GM23338 (cell line): ENCODE data around the gene KCNJ6. TPM values are rescaled to one million over a fixed set of nuclear protein-coding genes. Genes with fewer than 3 reads are reported as not detected.

Source experiments
- ATAC-seq: fragments of 200-7000 bp; cut with Tn5 transposase; 3 replicates; pipeline ENCODE4 v1.9.1; 2020
- DNase-seq: peaks from one replicate; pipeline ENCODE4 v3.0.0-alpha.2; 2015; ENCODE audit warnings: low spot score
- H2AFZ ChIP-seq: fragments of 200-600 bp; sonication (generic); 2 replicates; pipeline ENCODE4 v1.8.0; 2016; ENCODE audit warnings: antibody characterized with exemption, mild to moderate bottlenecking, moderate library complexity
- H3F3A ChIP-seq: fragments of 200-600 bp; sonication (generic); replicated peaks from 2 replicates; pipeline ENCODE4 v1.8.0; 2017; ENCODE audit warnings: antibody characterized with exemption, mixed run types, low read depth
- H3K27ac ChIP-seq: fragments of 200-600 bp; sonication (generic); 2 replicates; pipeline ENCODE4 v1.6.1; 2016; ENCODE audit warnings: low read depth
- H3K27me3 ChIP-seq: fragments of 200-600 bp; sonication (generic); 2 replicates; pipeline ENCODE4 v1.8.0; 2016; ENCODE audit warnings: mild to moderate bottlenecking, mixed run types, moderate library complexity; ENCODE audit not compliant: insufficient read depth
- H3K36me3 ChIP-seq: fragments of 200-600 bp; sonication (generic); 2 replicates; pipeline ENCODE4 v1.8.0; 2016; ENCODE audit warnings: mild to moderate bottlenecking; ENCODE audit not compliant: insufficient read depth
- H3K4me1 ChIP-seq: fragments of 200-600 bp; sonication (generic); 2 replicates; pipeline ENCODE4 v1.8.0; 2016; ENCODE audit warnings: mild to moderate bottlenecking, moderate library complexity; ENCODE audit not compliant: insufficient read depth
- H3K4me2 ChIP-seq: fragments of 200-600 bp; sonication (generic); 2 replicates; pipeline ENCODE4 v1.7.1; 2017; ENCODE audit warnings: mixed run types
- H3K4me3 ChIP-seq: fragments of 200-600 bp; sonication (generic); 2 replicates; pipeline ENCODE4 v1.6.1; 2016; ENCODE audit warnings: mixed run types
- H3K79me2 ChIP-seq: fragments of 200-600 bp; sonication (generic); replicated peaks from 2 replicates; pipeline ENCODE4 v1.8.0; 2017; ENCODE audit warnings: mild to moderate bottlenecking; ENCODE audit not compliant: insufficient read depth
- H3K9me2 ChIP-seq: fragments of 200-600 bp; sonication (generic); 2 replicates; pipeline ENCODE4 v1.8.0; 2017; ENCODE audit not compliant: insufficient read depth
- H4K20me1 ChIP-seq: fragments of 200-600 bp; sonication (generic); replicated peaks from 2 replicates; pipeline ENCODE4 v1.8.0; 2017; ENCODE audit warnings: mild to moderate bottlenecking; ENCODE audit not compliant: insufficient read depth
- H3K27ac Mint-ChIP-seq: 2 replicates; pipeline ENCODE4 v1.8.0; 2020; ENCODE audit warnings: inconsistent platforms, mild to moderate bottlenecking, moderate library complexity, mixed read lengths
- H3K27me3 Mint-ChIP-seq: 3 replicates; pipeline ENCODE4 v1.8.0; 2022; ENCODE audit warnings: low read depth, mild to moderate bottlenecking, moderate library complexity, mixed read lengths, inconsistent platforms; ENCODE audit not compliant: insufficient read depth, poor library complexity
- H3K36me3 Mint-ChIP-seq: 3 replicates; pipeline ENCODE4 v1.8.0; 2021; ENCODE audit warnings: low read depth, mild to moderate bottlenecking, inconsistent platforms, moderate library complexity, mixed read lengths
- H3K4me1 Mint-ChIP-seq: 3 replicates; pipeline ENCODE4 v1.8.0; 2020; ENCODE audit warnings: mild to moderate bottlenecking, inconsistent platforms, mixed read lengths
- H3K4me3 Mint-ChIP-seq: 3 replicates; pipeline ENCODE4 v1.8.0; 2021; ENCODE audit warnings: moderate library complexity, mild to moderate bottlenecking, inconsistent platforms, mixed read lengths
- H3K9me3 Mint-ChIP-seq: 3 replicates; pipeline ENCODE4 v1.8.0; 2020; ENCODE audit warnings: moderate library complexity, mild to moderate bottlenecking, inconsistent platforms, mixed read lengths
- CREB1 ChIP-seq: fragments of 250-450 bp; sonication (Bioruptor Pico); IDR thresholded peaks from 2 replicates; pipeline ENCODE4 v1.5.0; 2020; ENCODE audit warnings: low read depth, mild to moderate bottlenecking, moderate library complexity
- EZH2 ChIP-seq: fragments of 200-600 bp; sonication (generic); IDR thresholded peaks from one replicate; pipeline ENCODE4 v1.8.0; 2017; ENCODE audit warnings: antibody characterized with exemption, mild to moderate bottlenecking, low read depth; ENCODE audit not compliant: unreplicated experiment
- NANOG ChIP-seq: IDR thresholded peaks from 2 replicates; pipeline ENCODE4 v1.6.1; 2016; ENCODE audit warnings: antibody characterized with exemption, borderline replicate concordance
- POLR2AphosphoS5 ChIP-seq: IDR thresholded peaks from 2 replicates; pipeline ENCODE4 v1.6.1; 2016; ENCODE audit warnings: antibody characterized with exemption, low read depth
- STAT1 ChIP-seq: IDR thresholded peaks from one replicate; pipeline ENCODE4 v1.6.1; 2016; ENCODE audit warnings: antibody characterized with exemption; ENCODE audit not compliant: unreplicated experiment
- ZNF114 ChIP-seq: fragments of 250-450 bp; sonication (Bioruptor Pico); IDR thresholded peaks from 2 replicates; pipeline ENCODE4 v1.5.0; 2020; ENCODE audit warnings: mild to moderate bottlenecking, moderate library complexity
- ZNF331 ChIP-seq: fragments of 250-450 bp; sonication (Bioruptor Pico); IDR thresholded peaks from 2 replicates; pipeline ENCODE4 v1.5.0; 2020; ENCODE audit warnings: low read depth, mild to moderate bottlenecking, moderate library complexity
- polyA plus RNA-seq: library from polyadenylated mRNA; unstranded; fragments of >200 nt; fragmentation: Nextera tagmentation; extraction: Ambion mirVana; gene quantifications from 2 replicates; pipeline ENCODE4 v1.2.1, GENCODE V29; 2016
- total RNA-seq: library from RNA; depleted of rRNA; stranded (reverse); fragments of >200 nt; shearing (Covaris generic); gene quantifications from 2 replicates; pipeline ENCODE4 v1.2.3, GENCODE V29; 2014
- TF ChIP-seq, protein P1 (sequence below), 2 experiments: fragments of 200-600 bp in 1 of 2; sonication (generic) in 1 of 2; conservative IDR thresholded peaks; 2 replicates each; pipeline versions ENCODE4 v1.5.1 to v1.6.1; 2016 to 2017; ENCODE audit warnings: antibody characterized with exemption in 2 of 2, low read depth in 2 of 2, mild to moderate bottlenecking in 2 of 2, moderate library complexity in 1 of 2
- TF ChIP-seq, protein P2 (sequence below): IDR thresholded peaks from one replicate; pipeline ENCODE4 v1.6.1; 2018; ENCODE audit warnings: antibody characterized with exemption; ENCODE audit not compliant: unreplicated experiment
- TF ChIP-seq, protein P3 (sequence below): fragments of 250-450 bp; sonication (Bioruptor Pico); IDR thresholded peaks from 2 replicates; pipeline ENCODE4 v1.5.0; 2020; ENCODE audit warnings: mild to moderate bottlenecking, moderate library complexity

The KCNJ6 gene
- total and polyA plus RNA-seq, 2 experiments from 2014 or later: 0.48 to 0.52 TPM

DNA sequence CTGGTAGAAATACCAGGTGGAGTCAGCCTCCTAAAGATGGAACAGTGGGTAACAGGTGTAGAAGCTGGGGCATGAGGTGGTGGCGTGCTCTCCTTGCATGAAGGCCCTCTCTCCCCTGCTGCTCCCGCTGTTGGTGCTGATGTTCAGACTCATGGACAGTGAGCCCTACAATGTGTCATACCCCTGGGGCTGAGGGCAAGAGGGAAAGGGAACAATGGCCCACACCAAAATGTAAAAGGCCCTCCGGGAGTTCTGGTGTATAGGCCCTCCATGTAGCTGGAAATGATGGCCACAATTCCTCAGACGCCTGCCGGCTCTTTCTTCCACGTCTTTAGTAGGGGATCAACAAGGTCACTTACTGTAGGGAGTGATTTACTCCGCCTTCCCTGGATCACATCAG is 354.8 kb downstream of the KCNJ6 start (continued):
- TF ChIP-seq, protein P1, sequence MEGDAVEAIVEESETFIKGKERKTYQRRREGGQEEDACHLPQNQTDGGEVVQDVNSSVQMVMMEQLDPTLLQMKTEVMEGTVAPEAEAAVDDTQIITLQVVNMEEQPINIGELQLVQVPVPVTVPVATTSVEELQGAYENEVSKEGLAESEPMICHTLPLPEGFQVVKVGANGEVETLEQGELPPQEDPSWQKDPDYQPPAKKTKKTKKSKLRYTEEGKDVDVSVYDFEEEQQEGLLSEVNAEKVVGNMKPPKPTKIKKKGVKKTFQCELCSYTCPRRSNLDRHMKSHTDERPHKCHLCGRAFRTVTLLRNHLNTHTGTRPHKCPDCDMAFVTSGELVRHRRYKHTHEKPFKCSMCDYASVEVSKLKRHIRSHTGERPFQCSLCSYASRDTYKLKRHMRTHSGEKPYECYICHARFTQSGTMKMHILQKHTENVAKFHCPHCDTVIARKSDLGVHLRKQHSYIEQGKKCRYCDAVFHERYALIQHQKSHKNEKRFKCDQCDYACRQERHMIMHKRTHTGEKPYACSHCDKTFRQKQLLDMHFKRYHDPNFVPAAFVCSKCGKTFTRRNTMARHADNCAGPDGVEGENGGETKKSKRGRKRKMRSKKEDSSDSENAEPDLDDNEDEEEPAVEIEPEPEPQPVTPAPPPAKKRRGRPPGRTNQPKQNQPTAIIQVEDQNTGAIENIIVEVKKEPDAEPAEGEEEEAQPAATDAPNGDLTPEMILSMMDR (conservative IDR thresholded peaks at IDR 0.05; ENCODE audit: low read depth in 2 of 2): no peak
- no peak for TF ChIP-seq CREB1 (CRISPR knock-in tag)
- TF ChIP-seq, protein P2, sequence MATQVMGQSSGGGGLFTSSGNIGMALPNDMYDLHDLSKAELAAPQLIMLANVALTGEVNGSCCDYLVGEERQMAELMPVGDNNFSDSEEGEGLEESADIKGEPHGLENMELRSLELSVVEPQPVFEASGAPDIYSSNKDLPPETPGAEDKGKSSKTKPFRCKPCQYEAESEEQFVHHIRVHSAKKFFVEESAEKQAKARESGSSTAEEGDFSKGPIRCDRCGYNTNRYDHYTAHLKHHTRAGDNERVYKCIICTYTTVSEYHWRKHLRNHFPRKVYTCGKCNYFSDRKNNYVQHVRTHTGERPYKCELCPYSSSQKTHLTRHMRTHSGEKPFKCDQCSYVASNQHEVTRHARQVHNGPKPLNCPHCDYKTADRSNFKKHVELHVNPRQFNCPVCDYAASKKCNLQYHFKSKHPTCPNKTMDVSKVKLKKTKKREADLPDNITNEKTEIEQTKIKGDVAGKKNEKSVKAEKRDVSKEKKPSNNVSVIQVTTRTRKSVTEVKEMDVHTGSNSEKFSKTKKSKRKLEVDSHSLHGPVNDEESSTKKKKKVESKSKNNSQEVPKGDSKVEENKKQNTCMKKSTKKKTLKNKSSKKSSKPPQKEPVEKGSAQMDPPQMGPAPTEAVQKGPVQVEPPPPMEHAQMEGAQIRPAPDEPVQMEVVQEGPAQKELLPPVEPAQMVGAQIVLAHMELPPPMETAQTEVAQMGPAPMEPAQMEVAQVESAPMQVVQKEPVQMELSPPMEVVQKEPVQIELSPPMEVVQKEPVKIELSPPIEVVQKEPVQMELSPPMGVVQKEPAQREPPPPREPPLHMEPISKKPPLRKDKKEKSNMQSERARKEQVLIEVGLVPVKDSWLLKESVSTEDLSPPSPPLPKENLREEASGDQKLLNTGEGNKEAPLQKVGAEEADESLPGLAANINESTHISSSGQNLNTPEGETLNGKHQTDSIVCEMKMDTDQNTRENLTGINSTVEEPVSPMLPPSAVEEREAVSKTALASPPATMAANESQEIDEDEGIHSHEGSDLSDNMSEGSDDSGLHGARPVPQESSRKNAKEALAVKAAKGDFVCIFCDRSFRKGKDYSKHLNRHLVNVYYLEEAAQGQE: no peak
- no peak for TF ChIP-seq ZNF331 (CRISPR knock-in tag)

DNA sequence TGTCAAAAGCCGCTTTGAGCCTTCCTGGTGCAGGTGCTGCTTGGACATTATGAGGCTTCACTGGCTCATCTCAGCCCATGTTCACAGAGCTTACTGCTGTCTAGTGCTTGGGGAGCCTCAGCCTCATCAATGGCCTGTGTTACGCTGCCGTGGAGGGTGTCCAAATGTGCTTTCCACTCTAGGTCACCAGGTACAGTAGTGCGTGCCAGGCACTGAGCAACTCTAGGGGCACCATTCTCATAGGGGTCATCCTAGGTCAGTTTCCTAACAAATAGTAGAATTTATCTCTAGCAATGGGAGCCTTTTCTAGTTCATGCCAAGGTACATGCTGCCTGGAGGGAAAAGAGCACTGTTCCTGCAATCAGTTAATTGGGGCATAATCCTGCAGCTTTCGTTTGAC is 355.9 kb downstream of the KCNJ6 start:
- H3K4me2 ChIP-seq: no peak overlapping the region
- 0 out of 2 replicates have a peak, but pooled peaks cover 6% of the 10 kb centered on the region for H3F3A ChIP-seq
- H3K27ac Mint-ChIP-seq: no peak overlapping the region
- DNase-seq (no peak), ATAC-seq (no peak)
- TF ChIP-seq ZNF331 (CRISPR knock-in tag): no peak
- TF ChIP-seq ZNF114: no peak
- TF ChIP-seq EZH2: no peak
- TF ChIP-seq CREB1 (CRISPR knock-in tag): no peak
- TF ChIP-seq STAT1: no peak
- no peak for TF ChIP-seq POLR2AphosphoS5
- TF ChIP-seq NANOG: no peak
- TF ChIP-seq, protein P3, sequence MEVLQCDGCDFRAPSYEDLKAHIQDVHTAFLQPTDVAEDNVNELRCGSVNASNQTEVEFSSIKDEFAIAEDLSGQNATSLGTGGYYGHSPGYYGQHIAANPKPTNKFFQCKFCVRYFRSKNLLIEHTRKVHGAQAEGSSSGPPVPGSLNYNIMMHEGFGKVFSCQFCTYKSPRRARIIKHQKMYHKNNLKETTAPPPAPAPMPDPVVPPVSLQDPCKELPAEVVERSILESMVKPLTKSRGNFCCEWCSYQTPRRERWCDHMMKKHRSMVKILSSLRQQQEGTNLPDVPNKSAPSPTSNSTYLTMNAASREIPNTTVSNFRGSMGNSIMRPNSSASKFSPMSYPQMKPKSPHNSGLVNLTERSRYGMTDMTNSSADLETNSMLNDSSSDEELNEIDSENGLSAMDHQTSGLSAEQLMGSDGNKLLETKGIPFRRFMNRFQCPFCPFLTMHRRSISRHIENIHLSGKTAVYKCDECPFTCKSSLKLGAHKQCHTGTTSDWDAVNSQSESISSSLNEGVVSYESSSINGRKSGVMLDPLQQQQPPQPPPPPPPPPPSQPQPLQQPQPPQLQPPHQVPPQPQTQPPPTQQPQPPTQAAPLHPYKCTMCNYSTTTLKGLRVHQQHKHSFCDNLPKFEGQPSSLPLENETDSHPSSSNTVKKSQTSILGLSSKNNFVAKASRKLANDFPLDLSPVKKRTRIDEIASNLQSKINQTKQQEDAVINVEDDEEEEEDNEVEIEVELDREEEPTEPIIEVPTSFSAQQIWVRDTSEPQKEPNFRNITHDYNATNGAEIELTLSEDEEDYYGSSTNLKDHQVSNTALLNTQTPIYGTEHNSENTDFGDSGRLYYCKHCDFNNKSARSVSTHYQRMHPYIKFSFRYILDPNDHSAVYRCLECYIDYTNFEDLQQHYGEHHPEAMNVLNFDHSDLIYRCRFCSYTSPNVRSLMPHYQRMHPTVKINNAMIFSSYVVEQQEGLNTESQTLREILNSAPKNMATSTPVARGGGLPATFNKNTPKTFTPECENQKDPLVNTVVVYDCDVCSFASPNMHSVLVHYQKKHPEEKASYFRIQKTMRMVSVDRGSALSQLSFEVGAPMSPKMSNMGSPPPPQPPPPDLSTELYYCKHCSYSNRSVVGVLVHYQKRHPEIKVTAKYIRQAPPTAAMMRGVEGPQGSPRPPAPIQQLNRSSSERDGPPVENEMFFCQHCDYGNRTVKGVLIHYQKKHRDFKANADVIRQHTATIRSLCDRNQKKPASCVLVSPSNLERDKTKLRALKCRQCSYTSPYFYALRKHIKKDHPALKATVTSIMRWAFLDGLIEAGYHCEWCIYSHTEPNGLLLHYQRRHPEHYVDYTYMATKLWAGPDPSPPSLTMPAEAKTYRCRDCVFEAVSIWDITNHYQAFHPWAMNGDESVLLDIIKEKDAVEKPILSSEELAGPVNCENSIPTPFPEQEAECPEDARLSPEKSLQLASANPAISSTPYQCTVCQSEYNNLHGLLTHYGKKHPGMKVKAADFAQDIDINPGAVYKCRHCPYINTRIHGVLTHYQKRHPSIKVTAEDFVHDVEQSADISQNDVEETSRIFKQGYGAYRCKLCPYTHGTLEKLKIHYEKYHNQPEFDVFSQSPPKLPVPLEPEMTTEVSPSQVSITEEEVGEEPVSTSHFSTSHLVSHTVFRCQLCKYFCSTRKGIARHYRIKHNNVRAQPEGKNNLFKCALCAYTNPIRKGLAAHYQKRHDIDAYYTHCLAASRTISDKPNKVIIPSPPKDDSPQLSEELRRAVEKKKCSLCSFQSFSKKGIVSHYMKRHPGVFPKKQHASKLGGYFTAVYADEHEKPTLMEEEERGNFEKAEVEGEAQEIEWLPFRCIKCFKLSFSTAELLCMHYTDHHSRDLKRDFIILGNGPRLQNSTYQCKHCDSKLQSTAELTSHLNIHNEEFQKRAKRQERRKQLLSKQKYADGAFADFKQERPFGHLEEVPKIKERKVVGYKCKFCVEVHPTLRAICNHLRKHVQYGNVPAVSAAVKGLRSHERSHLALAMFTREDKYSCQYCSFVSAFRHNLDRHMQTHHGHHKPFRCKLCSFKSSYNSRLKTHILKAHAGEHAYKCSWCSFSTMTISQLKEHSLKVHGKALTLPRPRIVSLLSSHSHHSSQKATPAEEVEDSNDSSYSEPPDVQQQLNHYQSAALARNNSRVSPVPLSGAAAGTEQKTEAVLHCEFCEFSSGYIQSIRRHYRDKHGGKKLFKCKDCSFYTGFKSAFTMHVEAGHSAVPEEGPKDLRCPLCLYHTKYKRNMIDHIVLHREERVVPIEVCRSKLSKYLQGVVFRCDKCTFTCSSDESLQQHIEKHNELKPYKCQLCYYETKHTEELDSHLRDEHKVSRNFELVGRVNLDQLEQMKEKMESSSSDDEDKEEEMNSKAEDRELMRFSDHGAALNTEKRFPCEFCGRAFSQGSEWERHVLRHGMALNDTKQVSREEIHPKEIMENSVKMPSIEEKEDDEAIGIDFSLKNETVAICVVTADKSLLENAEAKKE (CRISPR knock-in tag): no peak
- TF ChIP-seq, protein P1 (conservative IDR thresholded peaks at IDR 0.05; ENCODE audit: low read depth in 2 of 2): no peak
- H3K9me2 ChIP-seq: peaks cover 18% of the 10 kb centered on the region
- peaks cover 14% of the 10 kb centered on the region for H3K4me1 Mint-ChIP-seq
- H3K4me3 Mint-ChIP-seq: no peak overlapping the region
- H3K36me3 ChIP-seq: no peaks in the 10 kb centered on the region; the same call in 1 of the 2 replicates
- no peak overlapping the region for H3K4me3 ChIP-seq
- H3K36me3 Mint-ChIP-seq: peaks cover 3% of the 10 kb centered on the region; the same call in 2 of the 3 replicates
- no peak overlapping the region for H3K27ac ChIP-seq
- H3K9me3 Mint-ChIP-seq: peaks cover 11% of the 10 kb centered on the region; the same call in 2 of the 3 replicates
- peaks cover 8% of the 10 kb centered on the region for H3K27me3 ChIP-seq
- H3K79me2 ChIP-seq: no peaks in the 10 kb centered on the region; the same call in 1 of the 2 replicates
- no peaks in the 10 kb centered on the region for H4K20me1 ChIP-seq
- peaks cover 18% of the 10 kb centered on the region for H3K27me3 Mint-ChIP-seq
- H2AFZ ChIP-seq: no peak overlapping the region
- H3K4me1 ChIP-seq: peaks cover 13% of the 10 kb centered on the region
